ENCODE measurements around the gene EPB41L1.

EPB41L1 gene

GRCh38 chr20:36155991-36156390 lies 1.5 kb downstream of the EPB41L1 start:
- DNase-seq = peak; percentile 17

- no peak for DNase-seq
These were observed 3.1 kb downstream of the EPB41L1 start for GRCh38 chr20:36157610-36158009.

GRCh38 chr20:36158160-36158741 lies 3.7 kb downstream of the EPB41L1 start:
- no peak for DNase-seq

- DNase-seq = no peak
These were observed 5.3 kb downstream of the EPB41L1 start for GRCh38 chr20:36159833-36160232.

- DNase-seq = no peak
These were observed 7.9 kb downstream of the EPB41L1 start for GRCh38 chr20:36162272-36162966.

- DNase-seq = no peak
These were observed 13.5 kb downstream of the EPB41L1 start for GRCh38 chr20:36167902-36168503.

GRCh38 chr20:36170542-36171215 lies 16.1 kb downstream of the EPB41L1 start:
- no peak for DNase-seq

GRCh38 chr20:36173451-36173933 lies 19.0 kb downstream of the EPB41L1 start:
- no peak for DNase-seq

GRCh38 chr20:36175016-36175415 lies 20.5 kb downstream of the EPB41L1 start:
- no peak for DNase-seq

GRCh38 chr20:36175475-36175995 lies 21.0 kb downstream of the EPB41L1 start:
- DNase-seq = no peak

GRCh38 chr20:36177716-36178115 lies 23.2 kb downstream of the EPB41L1 start:
- DNase-seq = no peak

GRCh38 chr20:36179170-36179945 lies 24.8 kb downstream of the EPB41L1 start:
- DNase-seq = no peak

- no peak for DNase-seq
These were observed 25.8 kb downstream of the EPB41L1 start for GRCh38 chr20:36180323-36180722.

GRCh38 chr20:36181934-36182603 lies 27.5 kb downstream of the EPB41L1 start:
- DNase-seq = no peak

GRCh38 chr20:36182604-36183154 lies 28.1 kb downstream of the EPB41L1 start:
- DNase-seq = no peak

GRCh38 chr20:36183155-36183944 lies 28.8 kb downstream of the EPB41L1 start:
- DNase-seq = no peak

- no peak for DNase-seq
These were observed 30.6 kb downstream of the EPB41L1 start for GRCh38 chr20:36184816-36185776.

- DNase-seq = no peak
These were observed 39.6 kb downstream of the EPB41L1 start for GRCh38 chr20:36193977-36194712.

GRCh38 chr20:36196676-36197075 lies 42.1 kb downstream of the EPB41L1 start:
- no peak for DNase-seq

Data from NCI-H1694 treated with DMSO at 0.1 percent for 48 hours (cell line).